BE2C (cell line): ENCODE results near the gene PCDHA1.
"Not testable (repeated sequence)": the region's sequence is repeated elsewhere in the genome, so short reads cannot be mapped to it uniquely, and the experiment has no call there.

Experiments
- DNase-seq: peaks from one replicate; pipeline ENCODE4 v3.0.0-alpha.2; 2020
- H3K27me3 ChIP-seq: fragments of 250-450 bp; sonication (Bioruptor Pico); 2 replicates; pipeline ENCODE4 v1.5.1; 2020; ENCODE audit warnings: mild to moderate bottlenecking
- H3K36me3 ChIP-seq: fragments of 250-450 bp; sonication (Bioruptor Pico); 2 replicates; pipeline ENCODE4 v1.5.1; 2020; ENCODE audit warnings: mild to moderate bottlenecking
- H3K4me1 ChIP-seq: fragments of 250-450 bp; sonication (Bioruptor Pico); 2 replicates; pipeline ENCODE4 v1.5.1; 2020
- H3K4me3 ChIP-seq: 2 replicates; pipeline ENCODE4 v1.5.1; 2011; ENCODE audit warnings: low read depth, low read length
- H3K9me3 ChIP-seq: fragments of 250-450 bp; sonication (Bioruptor Pico); 2 replicates; pipeline ENCODE4 v1.5.1; 2020
- CTCF ChIP-seq: IDR thresholded peaks from 2 replicates; pipeline ENCODE4 v1.5.1; 2012; ENCODE audit warnings: mild to moderate bottlenecking, low read depth, low read length

PCDHA1 gene

GRCh38 chr5:140842798-140843733 lies 57.1 kb downstream of the PCDHA1 start:
- Histone ChIP-seq H3K9me3 (no peaks in the 10 kb centered on the region), H3K27me3 (no peaks in the 10 kb centered on the region), H3K4me1 (no peaks in the 10 kb centered on the region), H3K36me3 (no peaks in the 10 kb centered on the region), H3K4me3 (no peak overlapping the region)
- TF ChIP-seq CTCF, result no peak
- DNase-seq, result no peak

- H3K4me1 ChIP-seq, DNase-seq, H3K27me3 ChIP-seq, H3K9me3 ChIP-seq, H3K4me3 ChIP-seq, H3K36me3 ChIP-seq: not testable (repeated sequence)
Measured at GRCh38 chr5:140848139-140849102, 62.5 kb downstream of the PCDHA1 start, which contains the start of gene PCDHA9. PCDHA9 (plus strand) TSS chr5:140848382; CDS start chr5:140848496, 114 bp downstream.

- not testable (repeated sequence) for H3K9me3 ChIP-seq, H3K27me3 ChIP-seq, H3K36me3 ChIP-seq, H3K4me1 ChIP-seq, H3K4me3 ChIP-seq, DNase-seq
Measured at GRCh38 chr5:140849831-140850634, 64.1 kb downstream of the PCDHA1 start.

- peak; percentile 49 for DNase-seq
- Histone ChIP-seq H3K4me3 (peak within 1 kb of the TSS; percentile 77), H3K4me1 (no peaks in the 10 kb centered on the region), H3K9me3 (no peaks in the 10 kb centered on the region; the same call in 1 of the 2 replicates), H3K27me3 (no peaks in the 10 kb centered on the region), H3K36me3 (no peaks in the 10 kb centered on the region)
- TF ChIP-seq CTCF, result peak; percentile 66
Measured at GRCh38 chr5:140855772-140856674, 70.1 kb downstream of the PCDHA1 start, which contains the start of gene PCDHA10. PCDHA10 (plus strand) TSS chr5:140855897; CDS start chr5:140856049, 152 bp downstream.

GRCh38 chr5:140857177-140857986 lies 71.4 kb downstream of the PCDHA1 start:
- Histone ChIP-seq H3K27me3 (no peaks in the 10 kb centered on the region), H3K36me3 (no peaks in the 10 kb centered on the region; the same call in 1 of the 2 replicates), H3K4me3 (no peak overlapping the region), H3K9me3 (no peaks in the 10 kb centered on the region; the same call in 1 of the 2 replicates), H3K4me1 (no peaks in the 10 kb centered on the region)
- no peak for TF ChIP-seq CTCF
- DNase-seq, result no peak
